Tibial nerve (tissue), 4 donors: ENCODE data around the gene DVL2. TPM values are rescaled to one million over a fixed set of nuclear protein-coding genes. Genes with fewer than 3 reads are reported as not detected.
A peak's percentile ranks its signal among the peaks of the same experiment; 100 is the strongest.

Experiments
- DNase-seq, 2 donors: peaks; one replicate each; pipeline ENCODE4 v3.0.0-alpha.2; 2019; ENCODE audit warnings: low spot score in 2 of 2
- H3K27ac ChIP-seq, 4 donors: fragments of 200-600 bp; sonication (generic) in 3 of 4; one replicate each; pipeline ENCODE4 v1.5.1; 2017 to 2019; ENCODE audit warnings: mild to moderate bottlenecking in 1 of 4
- H3K27me3 ChIP-seq, 2 donors: fragments of 200-600 bp; sonication (generic) in 1 of 2; one replicate each; pipeline versions ENCODE4 v1.5.1 to v1.6.0; 2017 to 2019
- H3K36me3 ChIP-seq, 3 donors: fragments of 200-600 bp; sonication (generic); one replicate each; pipeline ENCODE4 v1.5.1; 2018 to 2019
- H3K4me1 ChIP-seq, 4 donors: fragments of 200-600 bp; sonication (generic) in 3 of 4; one replicate each; pipeline ENCODE4 v1.5.1; 2017 to 2019
- H3K4me3 ChIP-seq, 4 donors: fragments of 200-600 bp; sonication (generic) in 3 of 4; one replicate each; pipeline ENCODE4 v1.5.1; 2017 to 2019; ENCODE audit warnings: mild to moderate bottlenecking in 1 of 4, moderate library complexity in 1 of 4
- H3K9me3 ChIP-seq, 4 donors: fragments of 200-600 bp; sonication (generic) in 3 of 4; one replicate each; pipeline ENCODE4 v1.5.1; 2017 to 2019
- EP300 ChIP-seq, 2 donors: sonication (generic); formaldehyde crosslinking; IDR thresholded peaks; one replicate each; pipeline ENCODE4 v1.6.1; 2017; ENCODE audit warnings: antibody characterized with exemption in 2 of 2, mild to moderate bottlenecking in 1 of 2
- POLR2A ChIP-seq, 2 donors: fragments of 450-650 bp; IDR thresholded peaks; one replicate each; pipeline ENCODE4 v1.6.1; 2017; ENCODE audit warnings: antibody characterized with exemption in 2 of 2, mild to moderate bottlenecking in 2 of 2, moderate library complexity in 2 of 2
- WGBS, 2 donors: methylation state at CpG; one replicate each; pipeline ENCODE4 v1.1.5; 2018; 5-methylcytosine and 5-hydroxymethylcytosine counted together
- total RNA-seq, 4 donors: library from RNA; depleted of rRNA; stranded (reverse); fragments of >200 nt; gene quantifications; one replicate each; pipeline ENCODE4 v1.1.0, GENCODE V29; 2016
- TF ChIP-seq, protein P1 (sequence below), 5 experiments: fragments of 200-600 bp in 3 of 5; fragments of 450-650 bp in 2 of 5; sonication (generic) in 3 of 5; IDR thresholded peaks; one replicate each; pipeline ENCODE4 v1.5.1; 2016 to 2019; ENCODE audit warnings: antibody characterized with exemption in 5 of 5, mild to moderate bottlenecking in 3 of 5, moderate library complexity in 2 of 5

DVL2 gene
- total RNA-seq, 4 donors from 2014 or later = 41.4 to 51.2 (median 46.7) TPM

DNA sequence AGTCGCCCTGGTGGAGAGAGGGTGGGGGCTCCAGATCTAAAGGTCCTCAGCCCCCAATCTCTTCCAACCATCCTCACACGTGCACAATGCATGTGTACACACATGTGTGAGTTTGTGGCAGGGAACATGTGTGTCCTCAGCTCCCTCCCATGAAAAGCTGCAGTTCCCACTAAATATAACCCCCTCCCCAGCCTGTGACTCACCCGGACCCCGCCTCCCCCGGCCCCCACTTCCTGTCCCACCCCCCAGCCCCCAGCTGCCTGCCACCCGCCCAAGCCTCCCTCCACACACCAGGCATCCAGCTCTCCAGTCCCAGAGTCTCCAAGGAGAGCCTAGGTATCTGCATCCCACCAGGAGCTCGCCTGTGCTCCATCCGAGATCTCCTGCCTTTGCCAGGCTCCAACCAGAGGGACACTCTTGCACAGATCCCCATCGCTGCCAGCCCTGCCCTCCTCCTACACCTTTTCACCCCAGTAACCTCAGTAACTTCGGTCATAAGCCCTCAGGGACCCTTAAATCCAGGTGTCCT is 18.6 kb downstream of the DVL2 start:
- Histone ChIP-seq H3K4me1 (peaks cover 0 to 71% (median 35%) of the 10 kb centered on the region in 4 donors), H3K27me3 (peaks cover 0 to 11% of the 10 kb centered on the region in 2 donors), H3K9me3 (no peaks in the 10 kb centered on the region), H3K27ac (peak overlapping the region in 3 of 4 donors; percentile 51 to 98 (median 97)), H3K4me3 (peak overlapping the region in 1 of 4 donors; percentile 54), H3K36me3 (no peaks in the 10 kb centered on the region)
- DNase-seq = no peak
- WGBS, 2 donors = 3 to 13% methylated on average over 7 to 10 of the region's 10 CpGs
- TF ChIP-seq, protein P1, sequence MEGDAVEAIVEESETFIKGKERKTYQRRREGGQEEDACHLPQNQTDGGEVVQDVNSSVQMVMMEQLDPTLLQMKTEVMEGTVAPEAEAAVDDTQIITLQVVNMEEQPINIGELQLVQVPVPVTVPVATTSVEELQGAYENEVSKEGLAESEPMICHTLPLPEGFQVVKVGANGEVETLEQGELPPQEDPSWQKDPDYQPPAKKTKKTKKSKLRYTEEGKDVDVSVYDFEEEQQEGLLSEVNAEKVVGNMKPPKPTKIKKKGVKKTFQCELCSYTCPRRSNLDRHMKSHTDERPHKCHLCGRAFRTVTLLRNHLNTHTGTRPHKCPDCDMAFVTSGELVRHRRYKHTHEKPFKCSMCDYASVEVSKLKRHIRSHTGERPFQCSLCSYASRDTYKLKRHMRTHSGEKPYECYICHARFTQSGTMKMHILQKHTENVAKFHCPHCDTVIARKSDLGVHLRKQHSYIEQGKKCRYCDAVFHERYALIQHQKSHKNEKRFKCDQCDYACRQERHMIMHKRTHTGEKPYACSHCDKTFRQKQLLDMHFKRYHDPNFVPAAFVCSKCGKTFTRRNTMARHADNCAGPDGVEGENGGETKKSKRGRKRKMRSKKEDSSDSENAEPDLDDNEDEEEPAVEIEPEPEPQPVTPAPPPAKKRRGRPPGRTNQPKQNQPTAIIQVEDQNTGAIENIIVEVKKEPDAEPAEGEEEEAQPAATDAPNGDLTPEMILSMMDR (IDR thresholded peaks at IDR 0.05) = no peak
- TF ChIP-seq POLR2A (IDR thresholded peaks at IDR 0.05) (no peak), EP300 (IDR thresholded peaks at IDR 0.05) (no peak)

DNA sequence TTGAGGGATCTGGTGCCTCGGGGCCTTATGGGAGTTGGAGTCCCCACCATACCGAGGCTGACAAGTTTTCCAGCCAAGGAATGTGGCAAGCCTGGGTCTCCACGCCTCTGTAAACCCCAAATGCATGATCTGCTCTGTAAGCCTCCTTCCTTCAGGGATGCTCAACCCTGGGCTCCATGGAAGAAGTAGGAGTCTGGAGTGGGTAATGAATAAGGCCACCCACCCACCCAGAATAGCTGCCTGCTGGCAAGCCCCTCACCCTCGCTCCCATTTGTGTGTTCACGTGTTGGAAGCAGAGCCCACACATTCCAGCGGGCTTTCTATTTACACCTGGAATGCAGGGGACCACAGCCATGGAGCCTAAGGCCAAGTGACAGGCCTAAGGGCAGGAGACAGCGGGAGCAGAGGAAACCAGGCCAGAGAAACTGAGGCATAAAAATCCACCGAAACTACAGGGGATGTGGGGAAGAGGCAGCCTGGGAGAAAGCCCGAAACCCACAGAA is 19.1 kb downstream of the DVL2 start:
- Histone ChIP-seq H3K27ac (peak overlapping the region in 3 of 4 donors; percentile 51 to 98 (median 97)), H3K4me3 (peak overlapping the region in 2 of 4 donors; percentile 45 to 54), H3K36me3 (no peaks in the 10 kb centered on the region), H3K27me3 (peaks cover 0 to 11% of the 10 kb centered on the region in 2 donors), H3K9me3 (no peaks in the 10 kb centered on the region), H3K4me1 (peaks cover 0 to 66% (median 31%) of the 10 kb centered on the region in 4 donors)
- WGBS, 2 donors = 13 to 16% methylated on average over 8 to 9 of the region's 9 CpGs
- peak in 1 of 2 donors; percentile 94 for DNase-seq
- no peak for TF ChIP-seq POLR2A (IDR thresholded peaks at IDR 0.05)
- TF ChIP-seq, protein P1 (IDR thresholded peaks at IDR 0.05) = no peak

GRCh38 chr17:7214300-7215135 is 19.8 kb downstream of the DVL2 start:
- WGBS, 2 donors = 1% methylated on average over 41 to 45 of the region's 45 CpGs
- DNase-seq = peak; percentile 94 to 96
- TF ChIP-seq, protein P1 (IDR thresholded peaks at IDR 0.05) = peak in 4 of 5 experiments; percentile 55 to 63 (median 61)
- TF ChIP-seq POLR2A (IDR thresholded peaks at IDR 0.05) = no peak
- peak; percentile 38 to 45 for TF ChIP-seq EP300 (IDR thresholded peaks at IDR 0.05)
- Histone ChIP-seq H3K27me3 (peaks cover 0 to 11% of the 10 kb centered on the region in 2 donors), H3K27ac (peak overlapping the region; percentile 11 to 98 (median 74)), H3K4me1 (peaks cover 0 to 64% (median 31%) of the 10 kb centered on the region in 4 donors), H3K4me3 (peak overlapping the region; percentile 28 to 54 (median 41)), H3K36me3 (no peaks in the 10 kb centered on the region), H3K9me3 (no peaks in the 10 kb centered on the region)

DNA sequence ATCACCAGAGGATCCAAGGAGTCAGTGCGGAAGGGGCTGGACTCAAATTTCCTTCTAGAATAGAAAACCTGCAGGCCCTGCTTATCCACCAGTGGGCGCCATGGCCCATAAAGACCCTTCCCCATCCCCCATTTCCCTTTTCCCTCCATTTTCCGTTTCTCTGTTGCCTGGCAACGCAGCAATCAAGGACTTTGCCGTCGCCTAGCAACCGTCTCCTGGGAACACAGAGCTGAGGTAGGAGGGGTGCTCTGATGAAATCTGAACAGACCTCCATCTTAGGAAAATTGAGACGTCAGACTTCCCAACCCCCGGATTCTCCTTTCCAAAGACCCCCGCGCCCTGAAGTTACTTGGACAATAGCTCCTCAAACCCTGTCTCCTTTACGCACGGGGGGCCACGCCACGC is 20.4 kb downstream of the DVL2 start:
- peak in 1 of 2 donors; percentile 55 for DNase-seq
- TF ChIP-seq, protein P1 (IDR thresholded peaks at IDR 0.05) = peak in 1 of 5 experiments; percentile 14
- TF ChIP-seq POLR2A (IDR thresholded peaks at IDR 0.05) (no peak), EP300 (IDR thresholded peaks at IDR 0.05) (no peak)
- H3K36me3 ChIP-seq = no peaks in the 10 kb centered on the region
- WGBS, 2 donors = 5% methylated on average over 15 of the region's 15 CpGs
- peaks cover 0 to 58% (median 28%) of the 10 kb centered on the region in 4 donors for H3K4me1 ChIP-seq
- peak overlapping the region in 3 of 4 donors; percentile 51 to 98 (median 97) for H3K27ac ChIP-seq
- peak overlapping the region; percentile 28 to 54 (median 41) for H3K4me3 ChIP-seq
- H3K9me3 ChIP-seq = no peaks in the 10 kb centered on the region
- H3K27me3 ChIP-seq = peaks cover 0 to 11% of the 10 kb centered on the region in 2 donors
